Measurements from ENCODE around the gene MCF2L2.
"Not testable (repeated sequence)": the region's sequence is repeated elsewhere in the genome, so short reads cannot be mapped to it uniquely, and the experiment has no call there.

The MCF2L2 gene

DNA sequence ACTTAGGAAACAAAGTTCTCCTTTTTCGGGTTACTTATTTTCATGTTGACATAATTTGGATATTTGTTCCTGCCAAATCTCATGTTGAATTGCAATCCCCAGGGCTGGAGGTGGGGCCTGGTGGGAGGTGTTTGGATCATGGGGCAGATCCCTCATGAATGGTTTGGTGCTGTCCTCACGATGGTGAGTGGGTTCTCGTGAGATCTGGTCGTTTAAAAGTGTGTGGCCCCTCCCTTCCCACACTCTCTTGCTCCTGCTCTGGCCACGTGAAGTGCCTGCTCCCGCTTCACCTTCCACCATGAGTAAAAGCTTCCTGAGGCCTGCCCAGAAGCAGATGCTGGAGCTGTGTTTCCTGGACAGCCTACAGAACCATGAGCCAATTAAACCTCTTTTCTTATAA is 43.7 kb upstream of the MCF2L2 start:
- no peak for DNase-seq (ENCODE audit: low read depth)
- in situ Hi-C loops (cut with HindIII; ENCODE audit: low sequenced_read_pairs) = loop anchor here (10.0 kb wide), 1 partner anchor 173 kb away; no protein-coding TSS in a partner anchor
- no peak overlapping the region for H3K4me3 ChIP-seq (ENCODE audit: low read depth, low read length)
- TF ChIP-seq, protein P1, sequence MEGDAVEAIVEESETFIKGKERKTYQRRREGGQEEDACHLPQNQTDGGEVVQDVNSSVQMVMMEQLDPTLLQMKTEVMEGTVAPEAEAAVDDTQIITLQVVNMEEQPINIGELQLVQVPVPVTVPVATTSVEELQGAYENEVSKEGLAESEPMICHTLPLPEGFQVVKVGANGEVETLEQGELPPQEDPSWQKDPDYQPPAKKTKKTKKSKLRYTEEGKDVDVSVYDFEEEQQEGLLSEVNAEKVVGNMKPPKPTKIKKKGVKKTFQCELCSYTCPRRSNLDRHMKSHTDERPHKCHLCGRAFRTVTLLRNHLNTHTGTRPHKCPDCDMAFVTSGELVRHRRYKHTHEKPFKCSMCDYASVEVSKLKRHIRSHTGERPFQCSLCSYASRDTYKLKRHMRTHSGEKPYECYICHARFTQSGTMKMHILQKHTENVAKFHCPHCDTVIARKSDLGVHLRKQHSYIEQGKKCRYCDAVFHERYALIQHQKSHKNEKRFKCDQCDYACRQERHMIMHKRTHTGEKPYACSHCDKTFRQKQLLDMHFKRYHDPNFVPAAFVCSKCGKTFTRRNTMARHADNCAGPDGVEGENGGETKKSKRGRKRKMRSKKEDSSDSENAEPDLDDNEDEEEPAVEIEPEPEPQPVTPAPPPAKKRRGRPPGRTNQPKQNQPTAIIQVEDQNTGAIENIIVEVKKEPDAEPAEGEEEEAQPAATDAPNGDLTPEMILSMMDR (IDR thresholded peaks at IDR 0.05; ENCODE audit: low read depth, low read length, missing control alignments) = no peak

DNA sequence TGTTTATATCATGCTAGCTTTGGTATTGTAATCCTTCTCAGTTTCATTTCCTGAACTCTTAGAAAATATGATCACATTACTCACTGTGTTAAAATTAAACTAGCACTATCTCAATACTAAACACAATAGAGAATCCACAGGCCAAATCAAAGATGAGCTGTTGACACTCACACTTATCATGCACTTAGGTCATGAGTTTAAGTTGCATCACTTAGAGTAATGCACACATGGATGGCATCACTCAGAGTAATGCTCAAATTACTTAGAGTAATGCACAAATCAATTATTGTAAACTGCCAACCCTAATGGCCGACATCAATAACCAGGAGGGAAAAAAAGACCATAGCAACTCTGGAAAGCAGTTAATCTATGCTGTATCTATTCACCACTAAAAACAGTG is 40.0 kb upstream of the MCF2L2 start:
- in situ Hi-C loops (cut with HindIII; ENCODE audit: low sequenced_read_pairs) = no loop called here
- no peak for DNase-seq (ENCODE audit: low read depth)
- no peak overlapping the region for H3K4me3 ChIP-seq (ENCODE audit: low read depth, low read length)
- TF ChIP-seq, protein P1 (IDR thresholded peaks at IDR 0.05; ENCODE audit: low read depth, low read length, missing control alignments) = no peak

DNA sequence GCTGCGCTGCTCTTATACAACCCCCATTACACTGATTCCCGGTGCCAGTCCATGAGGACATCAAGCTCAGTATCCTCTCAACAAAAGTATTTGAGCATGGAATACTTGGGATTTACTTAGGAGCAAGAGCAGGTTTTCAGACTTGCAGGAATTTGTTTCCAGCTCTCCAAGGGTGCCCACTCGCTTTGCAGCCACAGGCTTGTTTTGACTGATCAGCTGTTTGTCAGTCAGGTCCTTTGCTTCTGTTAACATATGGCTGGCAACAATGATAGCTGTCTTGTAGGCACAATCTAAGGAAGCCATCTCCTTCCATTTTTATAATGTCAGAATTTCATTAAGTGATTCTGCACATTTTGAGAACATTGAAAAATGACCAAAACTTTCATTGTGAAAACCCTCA is 38.2 kb upstream of the MCF2L2 start:
- in situ Hi-C loops (cut with HindIII; ENCODE audit: low sequenced_read_pairs) = no loop called here
- DNase-seq (ENCODE audit: low read depth) = no peak
- H3K4me3 ChIP-seq (ENCODE audit: low read depth, low read length) = no peak overlapping the region
- TF ChIP-seq, protein P1 (IDR thresholded peaks at IDR 0.05; ENCODE audit: low read depth, low read length, missing control alignments) = no peak

DNA sequence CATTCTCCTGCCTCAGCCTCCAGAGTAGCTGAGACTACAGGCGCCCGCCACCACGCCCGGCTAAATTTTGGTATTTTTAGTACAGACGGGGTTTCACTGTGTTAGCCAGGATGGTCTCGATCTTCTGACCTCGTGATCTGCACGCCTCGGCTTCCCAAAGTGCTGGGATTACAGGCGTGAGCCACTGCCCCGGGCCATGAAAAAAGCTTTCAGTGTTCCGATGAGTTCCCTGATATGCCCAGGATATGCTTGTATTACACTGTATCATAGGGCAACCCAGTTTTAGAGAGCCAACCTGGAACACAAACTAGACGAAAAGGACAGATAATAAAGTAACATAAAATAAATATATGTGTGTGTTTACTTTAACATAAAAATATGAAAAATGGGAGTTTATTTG is 37.3 kb upstream of the MCF2L2 start:
- in situ Hi-C loops (cut with HindIII; ENCODE audit: low sequenced_read_pairs); DNase-seq (ENCODE audit: low read depth); H3K4me3 ChIP-seq (ENCODE audit: low read depth, low read length): not testable (repeated sequence)

DNA sequence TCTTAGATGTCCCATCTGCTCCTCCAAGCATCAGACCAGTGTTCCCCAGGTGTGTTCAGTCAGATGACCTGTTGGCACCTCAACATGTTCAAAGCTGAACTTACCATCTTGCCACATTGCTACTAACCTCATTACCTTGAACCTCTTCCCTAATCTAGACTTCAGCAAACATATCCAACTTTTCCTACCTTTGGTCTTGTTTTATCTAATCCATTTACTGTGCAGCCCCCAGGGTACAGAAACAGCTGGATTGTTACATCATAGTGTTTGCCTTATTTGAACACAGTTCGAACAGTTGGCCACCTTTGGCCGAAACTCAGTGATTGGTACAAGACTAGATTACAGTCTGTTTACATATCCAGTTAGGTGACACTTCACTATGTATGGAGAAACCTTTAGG is 36.1 kb upstream of the MCF2L2 start:
- no peak overlapping the region for H3K4me3 ChIP-seq (ENCODE audit: low read depth, low read length)
- TF ChIP-seq, protein P1 (IDR thresholded peaks at IDR 0.05; ENCODE audit: low read depth, low read length, missing control alignments) = no peak
- in situ Hi-C loops (cut with HindIII; ENCODE audit: low sequenced_read_pairs) = no loop called here
- no peak for DNase-seq (ENCODE audit: low read depth)

DNA sequence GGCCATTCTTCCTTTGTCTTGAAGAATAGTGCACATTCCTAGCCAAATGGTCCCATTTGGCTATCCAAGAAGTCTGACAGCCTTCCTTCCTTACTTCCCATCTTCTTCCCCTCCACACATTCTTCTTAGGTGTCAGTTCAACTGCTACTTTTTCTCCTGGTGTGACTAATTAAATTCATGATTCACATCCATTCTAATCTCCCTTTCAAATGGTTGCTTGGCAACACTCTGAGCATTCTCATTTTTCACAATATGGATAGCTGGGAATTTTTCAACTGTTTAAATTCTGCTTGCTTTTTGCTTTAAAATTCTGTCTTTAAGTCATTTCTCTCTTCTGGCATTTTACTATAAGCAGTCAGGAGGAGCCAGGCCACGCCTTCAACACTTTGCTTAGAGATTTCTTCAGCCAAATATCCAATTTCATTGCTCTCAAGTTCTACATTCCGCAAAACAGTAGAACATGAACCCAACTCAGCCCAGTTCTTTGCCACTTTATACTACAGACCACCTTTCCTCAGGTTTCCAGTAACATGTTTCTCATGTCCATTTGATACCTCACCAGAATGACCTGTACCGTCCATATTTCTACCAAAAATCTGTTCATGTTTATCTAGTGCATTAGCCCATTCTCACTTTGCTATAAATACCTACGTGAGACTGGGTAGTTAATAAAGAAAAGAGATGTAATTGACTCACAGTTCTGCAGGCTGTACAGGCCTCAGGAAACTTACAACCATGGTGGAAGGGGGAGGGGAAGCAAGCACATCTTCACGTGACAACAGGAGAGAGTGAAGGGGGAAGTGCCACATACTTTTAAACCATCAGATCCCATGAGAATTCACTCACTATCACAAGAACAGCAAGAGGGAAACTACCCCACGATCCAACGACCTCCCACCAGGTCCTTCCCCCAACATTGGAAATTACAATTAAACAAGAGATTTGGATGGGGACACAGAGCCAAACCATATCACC is 31.9 kb upstream of the MCF2L2 start:
- TF ChIP-seq, protein P1 (IDR thresholded peaks at IDR 0.05; ENCODE audit: low read depth, low read length, missing control alignments) = no peak
- H3K4me3 ChIP-seq (ENCODE audit: low read depth, low read length) = no peak overlapping the region
- in situ Hi-C loops (cut with HindIII; ENCODE audit: low sequenced_read_pairs) = no loop called here
- no peak for DNase-seq (ENCODE audit: low read depth)

DNA sequence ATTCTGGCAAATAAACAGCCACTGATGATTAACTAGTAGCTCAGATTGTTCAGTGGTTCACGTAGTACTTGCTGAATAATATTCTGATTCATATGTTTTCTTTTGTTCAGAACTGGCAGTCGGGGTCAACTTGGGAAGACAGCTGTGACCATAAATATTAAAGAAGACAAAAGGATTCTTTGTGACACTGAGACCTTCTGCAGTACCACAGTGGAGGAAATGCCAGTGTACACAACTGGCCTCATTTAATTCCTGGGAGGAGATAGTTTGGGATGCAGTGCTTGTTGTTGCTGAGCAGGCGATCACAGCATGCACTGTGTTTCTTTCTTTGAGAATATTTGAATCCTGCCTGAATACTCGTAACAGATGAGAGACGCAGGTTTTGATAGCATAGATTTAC is 26.7 kb upstream of the MCF2L2 start:
- H3K4me3 ChIP-seq (ENCODE audit: low read depth, low read length) = no peak overlapping the region
- in situ Hi-C loops (cut with HindIII; ENCODE audit: low sequenced_read_pairs) = no loop called here
- no peak for DNase-seq (ENCODE audit: low read depth)
- TF ChIP-seq, protein P1 (IDR thresholded peaks at IDR 0.05; ENCODE audit: low read depth, low read length, missing control alignments) = no peak

All from astrocyte of the cerebellum (primary cell).